NCI-H2196 (cell line): ENCODE measurements around the gene ZFPM1.

Experiments used
- DNase-seq: peaks from one replicate; lab custom pipeline; 2025; ENCODE audit not compliant: unreplicated experiment; lab: John Stamatoyannopoulos, UW

Gene ZFPM1

DNA sequence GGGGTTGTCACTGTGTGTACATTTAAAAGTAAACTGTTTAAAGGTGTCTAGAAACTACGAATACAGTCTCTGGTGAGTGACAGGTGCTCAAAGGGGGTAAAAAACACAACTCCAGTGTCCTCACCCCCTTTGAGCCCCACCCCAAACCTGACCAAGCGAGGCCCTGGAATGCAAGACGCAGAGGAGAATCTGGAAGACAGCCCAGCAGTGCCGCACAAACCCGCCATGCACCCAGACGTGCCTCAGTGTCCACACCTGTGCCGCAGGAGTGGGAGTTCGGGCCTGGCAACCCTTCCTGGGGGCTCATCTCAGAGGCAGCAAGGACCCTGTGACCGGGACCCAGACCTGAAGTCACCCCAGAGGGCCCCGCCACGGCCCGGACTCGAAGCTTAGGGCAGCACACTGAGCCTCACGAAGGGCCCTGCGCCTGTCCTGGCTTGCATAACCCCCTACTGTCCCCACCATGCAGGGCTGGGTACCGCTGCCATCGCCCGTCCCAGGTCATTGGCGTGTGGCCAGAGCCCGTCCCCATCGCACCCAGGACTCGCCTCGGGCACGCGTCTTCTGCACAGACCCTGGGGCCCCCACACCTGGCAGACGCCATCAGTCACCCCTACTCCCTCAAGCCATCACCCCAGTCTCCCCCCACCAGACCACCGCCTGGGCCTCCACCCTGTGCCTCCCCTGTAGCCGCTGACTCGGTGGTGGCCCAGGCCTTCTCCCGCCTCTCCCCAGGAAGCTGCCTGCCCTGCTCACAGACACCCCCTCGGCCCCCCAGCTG lies 84.1 kb downstream of the ZFPM1 start:
- DNase-seq = no peak

DNA sequence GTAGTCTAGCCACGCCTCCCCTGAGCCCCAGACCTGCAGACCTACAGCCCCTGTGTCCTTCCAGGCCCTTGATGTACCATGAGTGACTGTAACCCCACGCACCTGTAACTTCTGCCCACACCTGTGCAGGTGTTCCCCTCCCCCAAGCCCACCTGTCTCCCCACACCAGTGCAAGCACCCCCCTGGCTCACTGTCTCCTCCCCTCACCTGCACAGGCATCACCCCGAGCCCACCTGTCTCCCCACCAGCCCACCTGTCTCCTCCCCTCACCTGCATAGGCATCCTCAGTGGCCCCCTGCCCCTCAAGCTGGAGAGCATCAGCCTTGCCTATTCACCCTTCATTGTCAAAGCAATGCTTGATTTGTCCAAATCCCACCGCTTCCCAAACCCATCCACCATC lies 84.8 kb downstream of the ZFPM1 start:
- DNase-seq = no peak

DNA sequence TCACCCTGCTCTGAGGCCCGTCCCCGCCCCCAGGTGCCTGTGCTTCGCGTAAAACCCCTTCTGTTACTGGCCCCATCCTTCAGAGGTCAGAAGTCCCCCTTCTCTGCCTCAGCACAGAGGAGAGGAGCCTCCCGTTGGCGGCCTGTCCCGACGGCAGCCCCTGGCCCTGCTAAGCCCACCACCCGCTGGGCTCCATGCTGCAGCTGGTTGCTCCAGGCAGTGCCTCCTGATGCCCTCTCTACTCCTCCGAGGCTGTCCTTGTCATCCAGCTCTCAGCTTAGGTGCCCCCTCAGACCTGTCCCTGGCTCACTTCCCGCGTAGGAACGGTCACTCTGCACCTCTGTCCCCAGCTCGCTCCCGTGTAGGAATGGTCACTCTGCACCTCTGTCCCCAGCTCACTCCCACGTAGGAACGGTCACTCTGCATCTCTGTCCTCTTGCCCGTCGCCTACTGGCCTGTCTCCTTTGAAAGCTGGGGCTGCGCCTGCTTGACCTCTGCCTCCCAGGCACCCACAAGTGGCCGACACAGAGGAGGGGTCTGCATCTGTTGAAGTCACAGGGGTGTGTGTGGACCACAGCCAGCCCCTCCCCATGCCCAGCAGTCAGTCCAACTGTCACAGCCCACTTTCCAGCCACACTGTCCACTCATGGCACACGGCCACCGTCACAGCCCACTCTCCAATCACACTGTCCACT lies 85.4 kb downstream of the ZFPM1 start:
- DNase-seq = no peak

DNA sequence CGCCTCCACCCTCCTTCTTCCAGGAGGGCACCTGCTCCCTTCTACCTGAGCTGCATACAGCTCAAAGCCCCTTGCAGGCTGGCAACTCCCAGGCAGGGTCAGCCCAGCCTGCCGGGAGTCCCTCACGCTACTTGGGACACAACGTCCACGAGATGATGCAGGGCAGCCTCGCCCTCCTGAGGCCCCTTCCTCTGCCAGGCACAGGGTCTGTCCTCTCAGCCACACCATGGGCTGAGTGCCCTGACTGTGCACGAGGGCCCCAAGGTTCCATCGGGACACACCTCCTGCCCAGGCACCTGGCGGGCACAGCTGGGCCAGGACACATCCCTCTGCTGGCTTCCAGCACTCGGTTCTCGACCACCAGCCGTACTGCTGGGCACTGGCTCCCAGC lies 86.2 kb downstream of the ZFPM1 start:
- DNase-seq = no peak

DNA sequence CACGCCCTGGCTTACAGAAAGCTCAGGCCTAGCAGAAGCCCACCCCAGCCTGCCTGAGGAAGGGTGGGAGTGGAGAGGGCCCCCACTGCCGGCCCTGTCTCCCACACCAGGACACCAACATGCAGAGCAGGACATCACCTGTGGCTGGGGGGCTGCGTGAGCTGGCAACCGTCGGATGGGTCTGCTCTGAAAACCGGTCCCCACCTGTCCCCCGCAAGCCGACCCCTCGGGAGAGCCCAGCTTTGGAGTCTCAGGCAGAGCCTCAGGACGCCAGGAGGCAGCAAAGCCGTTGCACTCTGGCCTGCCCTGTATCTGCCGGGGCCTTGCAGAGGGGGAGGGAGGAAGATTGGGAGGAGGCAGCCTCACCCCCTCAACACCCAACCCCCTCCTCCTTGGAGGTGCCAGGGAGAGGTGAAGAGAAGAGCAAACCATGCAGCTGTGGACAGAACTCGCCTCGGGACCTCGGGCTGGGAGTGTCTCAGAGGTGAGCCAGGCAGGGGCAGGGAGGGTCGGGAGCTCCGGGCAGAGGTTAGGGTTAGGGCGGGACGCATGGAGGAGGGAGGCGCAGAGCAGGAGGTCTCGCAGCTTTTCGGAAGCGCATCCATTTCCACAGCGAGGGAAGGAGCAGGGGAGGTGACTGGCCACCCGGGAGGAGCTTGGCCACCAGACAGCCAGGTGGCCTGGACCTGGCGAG lies 86.7 kb downstream of the ZFPM1 start:
- DNase-seq = no peak

DNA sequence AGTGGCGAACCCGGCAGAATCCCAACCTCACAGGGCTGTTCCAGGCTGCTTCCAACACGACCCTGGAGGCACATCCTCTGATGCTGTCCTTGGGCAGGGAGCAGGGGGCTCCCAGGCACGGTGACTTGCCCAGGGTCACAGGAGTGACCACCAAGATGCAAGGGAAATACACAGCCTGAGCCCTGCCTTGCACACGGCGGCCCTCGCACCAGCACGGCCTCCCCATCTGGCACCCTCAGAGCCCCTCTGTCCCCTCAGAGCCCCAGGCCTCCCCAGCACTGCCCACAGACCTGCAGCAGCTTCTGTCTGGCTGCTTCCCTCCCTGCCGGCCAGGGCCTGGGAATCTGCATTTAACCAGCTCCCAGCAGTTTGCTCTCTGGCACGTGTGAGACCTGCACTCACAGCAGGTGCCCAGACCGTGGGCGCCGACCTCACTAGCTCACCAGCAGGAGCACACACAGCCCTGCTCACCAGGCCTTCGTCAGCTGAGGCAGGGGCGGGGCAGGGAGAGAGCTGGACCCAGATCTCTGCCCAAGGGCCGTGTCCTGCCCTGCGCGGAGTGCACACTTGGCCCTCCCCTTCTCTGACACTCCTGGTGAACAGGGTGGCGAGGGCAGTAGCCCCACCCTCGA lies 87.4 kb downstream of the ZFPM1 start:
- no peak for DNase-seq

DNA sequence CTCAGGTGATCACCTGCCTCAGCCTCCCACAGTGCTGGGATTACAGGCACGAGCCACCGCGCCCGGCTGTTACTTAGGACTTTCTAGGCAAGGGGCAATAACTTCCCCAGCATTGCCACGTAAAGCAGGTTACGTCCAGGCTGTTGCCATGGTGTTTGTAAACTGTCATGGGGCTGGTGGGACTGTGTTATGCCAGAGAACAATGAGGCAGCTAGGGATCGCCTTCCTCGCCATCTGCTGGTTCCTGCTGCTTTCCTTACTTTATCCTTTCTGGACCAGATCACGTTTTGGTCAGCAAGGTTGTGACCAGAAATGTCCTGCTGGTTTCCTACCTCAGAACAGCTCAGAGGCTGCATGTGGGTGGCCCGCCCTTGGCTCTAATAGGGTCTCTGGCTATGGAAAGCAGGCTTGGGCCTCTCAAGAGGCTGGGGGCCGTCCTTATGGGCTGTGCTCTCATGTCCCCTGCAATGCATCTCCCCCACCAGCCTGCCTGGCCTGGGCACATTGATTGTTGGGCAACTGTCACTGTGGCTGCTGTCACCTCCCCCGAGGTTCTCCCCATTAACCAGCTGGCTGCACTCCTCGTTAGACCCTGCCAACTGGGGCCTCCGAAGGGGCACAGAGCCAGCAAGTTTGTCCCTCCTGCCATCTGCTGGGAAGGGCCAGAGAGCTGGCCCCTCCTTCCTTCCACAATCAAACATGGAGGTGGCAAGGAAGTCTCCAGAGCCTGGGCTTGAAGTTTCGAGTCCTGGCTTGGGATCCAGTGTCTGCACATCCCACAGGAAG lies 88.9 kb downstream of the ZFPM1 start:
- DNase-seq = no peak

DNA sequence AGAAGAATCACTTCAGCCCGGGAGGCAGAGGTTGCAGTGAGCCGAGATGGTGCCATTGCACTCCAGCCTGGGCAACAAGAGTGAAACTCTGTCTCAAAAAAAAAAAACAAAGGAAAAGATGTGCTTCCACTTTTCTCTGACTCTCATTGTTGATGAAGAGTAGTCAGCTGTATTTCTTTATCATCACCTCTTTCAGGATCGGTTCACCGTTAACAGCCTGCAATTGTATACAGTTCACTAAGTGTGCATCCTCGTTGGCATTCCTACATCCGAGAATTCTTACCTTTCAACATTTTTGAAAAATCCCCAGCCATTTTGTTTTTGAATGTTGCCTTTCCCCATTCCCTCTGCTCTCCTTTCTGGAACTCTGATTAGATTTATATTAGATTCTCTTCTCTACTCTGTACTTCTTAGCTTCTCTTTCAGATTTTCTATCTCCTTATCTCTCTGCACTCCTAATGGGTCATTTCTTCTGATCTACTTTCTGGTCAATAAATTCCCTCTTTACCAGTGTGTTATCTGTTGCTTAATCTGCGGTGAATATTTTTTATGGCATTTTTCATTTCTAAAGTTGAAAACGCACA lies 90.2 kb downstream of the ZFPM1 start:
- no peak for DNase-seq

DNA sequence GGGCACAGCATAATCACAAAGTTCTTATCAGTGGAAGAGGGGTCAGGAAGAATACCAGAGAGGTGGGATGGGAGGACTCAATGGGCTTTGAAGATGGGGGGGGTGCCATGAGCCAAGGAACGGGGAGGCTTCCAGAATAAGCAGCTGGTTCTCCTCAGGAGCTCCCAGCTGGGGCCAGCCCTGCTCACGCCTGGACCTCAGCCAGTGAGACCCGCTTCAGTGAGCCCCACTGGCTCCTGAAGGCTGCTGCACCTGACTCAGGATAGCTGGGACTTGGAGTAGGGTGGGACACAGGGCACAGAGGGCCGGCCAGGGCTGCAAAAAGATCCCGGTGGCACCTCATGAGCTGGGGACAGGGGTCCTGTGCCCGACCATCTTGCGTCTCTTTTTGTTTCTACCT lies 92.7 kb downstream of the ZFPM1 start:
- DNase-seq = no peak

DNA sequence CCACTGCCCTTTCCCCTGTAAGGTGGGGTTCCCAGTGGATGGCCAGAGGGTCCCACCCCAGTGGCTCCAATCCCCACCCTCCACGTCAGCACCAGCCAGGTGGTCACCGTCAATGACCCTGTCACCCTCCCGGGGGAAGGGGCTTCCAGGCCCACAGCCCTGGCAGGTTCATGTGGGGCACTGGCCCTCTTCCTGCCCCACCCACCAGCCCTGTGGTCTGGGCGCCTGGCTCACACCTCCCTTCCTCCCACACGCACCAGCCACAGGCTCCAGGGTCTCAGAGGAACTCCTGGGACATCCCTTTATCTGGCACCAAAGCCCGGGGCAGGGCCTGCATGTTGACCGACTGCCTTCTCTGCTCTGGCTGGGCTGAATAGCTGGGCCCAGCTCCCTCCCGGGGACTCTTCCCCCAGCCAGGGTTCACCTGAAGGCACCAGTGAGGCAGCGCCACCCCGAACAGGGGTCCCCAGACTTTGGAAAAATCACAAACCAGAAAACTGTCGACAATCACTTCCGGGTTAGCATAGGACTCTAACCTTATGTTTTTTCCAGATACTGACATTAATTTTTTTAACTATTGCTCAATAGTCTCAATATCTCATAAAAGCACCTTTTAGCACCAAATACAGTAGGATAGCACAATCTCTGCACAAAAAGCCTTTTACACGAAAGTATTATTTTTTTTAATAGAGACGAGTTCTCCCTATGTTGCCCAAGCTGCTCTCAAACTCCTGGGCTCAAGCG lies 95.2 kb downstream of the ZFPM1 start:
- DNase-seq = no peak

DNA sequence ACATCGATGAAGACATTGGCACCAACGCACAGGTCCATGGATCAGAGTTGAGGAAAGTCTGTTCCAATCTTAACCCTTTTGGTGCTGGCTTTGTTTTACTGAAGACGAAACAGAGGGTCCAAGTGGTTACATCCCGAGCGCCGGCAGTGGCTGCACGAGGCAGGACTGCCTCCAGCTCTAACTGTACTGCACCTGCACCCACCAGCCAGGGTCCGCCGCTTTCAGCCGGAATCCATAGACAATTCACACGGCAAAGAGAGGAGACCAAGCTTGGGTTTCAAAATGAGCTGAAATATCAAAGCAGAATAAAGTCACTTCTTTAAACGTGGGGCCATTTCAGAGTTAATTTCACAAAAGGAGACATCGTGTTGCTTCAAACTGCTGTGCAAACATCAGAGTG lies 95.9 kb downstream of the ZFPM1 start:
- no peak for DNase-seq

DNA sequence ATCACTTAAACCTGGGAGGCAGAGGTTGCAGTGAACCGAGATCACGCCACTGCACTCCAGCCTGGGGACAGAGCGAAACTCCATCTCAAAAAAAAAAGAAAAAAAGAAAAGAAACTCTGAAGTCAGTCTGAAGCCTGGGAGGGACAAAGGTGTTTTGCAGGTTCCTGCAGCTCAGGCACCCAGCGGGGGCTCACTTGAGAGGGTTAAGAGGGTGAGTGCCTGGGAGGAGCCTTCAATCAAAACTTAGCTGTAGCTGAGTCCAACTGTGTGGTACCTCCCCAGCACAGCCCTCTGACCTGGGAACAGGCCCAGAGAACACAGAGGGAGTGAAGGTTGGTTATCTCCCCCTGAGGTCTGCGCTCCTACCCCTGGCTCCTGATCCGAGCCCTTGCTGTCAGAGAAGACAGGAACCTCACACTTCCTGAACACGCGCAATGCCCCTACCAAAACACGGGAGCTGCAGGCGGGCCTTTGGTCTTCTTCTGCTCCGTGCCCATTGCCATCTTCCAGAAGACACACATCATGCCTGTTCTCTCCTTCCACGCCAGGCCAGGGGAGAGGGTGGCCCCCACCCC lies 96.7 kb downstream of the ZFPM1 start:
- no peak for DNase-seq

DNA sequence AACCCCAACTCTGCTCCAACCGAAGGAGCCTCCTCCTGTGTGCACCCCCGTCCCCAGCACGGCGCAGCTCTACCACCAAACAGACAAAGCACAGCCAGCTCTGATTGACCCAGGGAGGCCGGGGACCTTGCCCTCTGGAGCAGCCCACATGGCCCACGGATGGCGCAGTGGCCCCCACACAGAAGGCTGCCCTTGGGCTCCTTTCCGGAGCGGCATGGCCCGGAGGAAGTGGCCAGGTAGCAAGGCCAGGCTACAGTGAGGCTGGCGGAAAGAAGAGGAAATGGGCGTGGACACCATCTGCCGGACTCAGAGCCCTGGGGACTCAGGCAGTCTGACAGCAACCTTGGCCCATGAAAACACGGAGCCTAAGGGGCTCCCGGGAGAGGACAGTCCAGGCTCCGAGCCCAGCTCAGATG lies 97.2 kb downstream of the ZFPM1 start:
- DNase-seq = no peak

DNA sequence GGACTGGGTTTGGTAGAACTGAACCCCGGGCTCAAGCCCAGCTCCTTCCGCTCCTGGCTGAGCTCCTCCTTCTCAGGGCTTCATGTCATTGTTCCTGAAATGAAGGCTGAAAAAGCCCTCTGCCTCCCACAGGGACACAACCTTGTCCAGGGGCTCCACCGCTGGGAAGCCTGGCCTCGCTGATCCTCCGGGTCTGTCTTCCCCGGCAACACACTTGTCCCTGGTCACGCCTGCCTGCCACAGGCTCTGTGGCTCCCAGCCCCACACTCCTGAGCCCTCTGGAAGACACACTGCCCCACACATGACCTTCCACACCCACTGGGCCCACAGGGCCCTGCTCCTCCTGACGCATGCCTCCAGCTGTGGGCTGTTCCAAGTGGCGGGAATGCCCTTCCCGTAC lies 99.1 kb downstream of the ZFPM1 start:
- DNase-seq = no peak

DNA sequence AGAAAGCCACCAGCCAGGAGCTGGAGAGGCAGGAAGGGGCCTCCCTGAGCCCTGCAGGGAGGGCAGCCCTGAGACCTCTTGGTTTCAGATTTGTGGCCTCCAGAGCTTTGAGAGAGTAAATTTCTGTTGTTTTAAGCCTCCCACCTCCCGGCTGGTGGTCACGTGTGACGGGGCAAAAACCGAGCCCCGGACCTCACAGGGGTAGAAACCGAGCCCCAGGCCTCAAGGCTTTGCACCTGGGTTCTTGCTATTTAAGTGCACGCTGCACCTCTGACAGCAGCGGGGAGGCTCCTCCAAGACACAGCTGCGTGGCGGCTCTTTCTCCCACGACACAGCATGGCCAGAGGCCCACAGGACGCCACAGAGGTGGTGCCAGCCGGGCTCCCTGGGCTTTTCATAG lies 99.7 kb downstream of the ZFPM1 start:
- DNase-seq = no peak

DNA sequence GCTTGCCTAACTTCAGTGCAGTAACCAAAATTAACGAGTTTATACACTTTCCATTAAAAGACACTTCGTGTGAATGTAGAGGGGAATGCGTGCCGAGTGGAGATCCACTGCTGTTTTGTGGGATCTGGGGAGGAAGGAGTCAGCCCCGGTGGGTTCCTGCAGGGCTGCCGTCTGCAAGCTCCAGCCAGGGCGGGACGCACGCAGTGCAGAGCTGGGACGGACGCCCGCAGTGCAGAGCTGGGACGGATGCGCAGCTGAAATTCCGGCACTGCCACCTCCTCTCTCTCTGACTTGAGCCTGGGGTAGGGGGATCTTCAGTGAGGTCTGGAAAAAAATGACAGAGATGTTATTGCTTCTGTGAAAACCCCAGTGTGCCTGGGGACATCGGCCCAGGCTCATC lies 100.7 kb downstream of the ZFPM1 start:
- no peak for DNase-seq

DNA sequence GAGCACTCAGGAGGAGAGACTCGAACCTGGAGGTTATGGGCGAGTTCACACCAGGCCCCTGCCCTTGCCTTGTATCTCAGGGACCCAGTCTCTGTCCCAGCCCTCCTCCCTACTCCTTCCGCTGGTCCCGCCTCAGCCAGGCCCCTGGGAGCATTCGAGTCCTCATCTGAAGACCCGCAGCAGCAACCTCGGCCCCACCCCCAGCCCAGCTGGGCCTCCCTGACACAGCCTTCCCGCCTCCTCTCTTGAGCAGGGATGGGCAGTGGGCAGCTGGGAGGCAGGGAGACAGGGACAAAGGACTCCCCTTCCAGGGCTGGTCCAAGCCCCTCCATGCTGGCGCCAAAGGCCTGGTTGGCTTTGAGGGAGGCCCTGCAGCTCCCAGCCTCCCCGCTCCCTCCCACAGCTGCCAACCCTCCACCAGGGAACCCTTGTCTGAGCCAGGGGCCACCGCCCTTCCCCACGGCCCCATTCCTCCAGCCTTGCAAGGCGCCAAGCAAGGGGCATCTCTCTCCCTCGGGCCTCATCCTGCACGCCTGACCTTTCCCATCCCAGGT lies 101.7 kb downstream of the ZFPM1 start:
- DNase-seq = no peak

DNA sequence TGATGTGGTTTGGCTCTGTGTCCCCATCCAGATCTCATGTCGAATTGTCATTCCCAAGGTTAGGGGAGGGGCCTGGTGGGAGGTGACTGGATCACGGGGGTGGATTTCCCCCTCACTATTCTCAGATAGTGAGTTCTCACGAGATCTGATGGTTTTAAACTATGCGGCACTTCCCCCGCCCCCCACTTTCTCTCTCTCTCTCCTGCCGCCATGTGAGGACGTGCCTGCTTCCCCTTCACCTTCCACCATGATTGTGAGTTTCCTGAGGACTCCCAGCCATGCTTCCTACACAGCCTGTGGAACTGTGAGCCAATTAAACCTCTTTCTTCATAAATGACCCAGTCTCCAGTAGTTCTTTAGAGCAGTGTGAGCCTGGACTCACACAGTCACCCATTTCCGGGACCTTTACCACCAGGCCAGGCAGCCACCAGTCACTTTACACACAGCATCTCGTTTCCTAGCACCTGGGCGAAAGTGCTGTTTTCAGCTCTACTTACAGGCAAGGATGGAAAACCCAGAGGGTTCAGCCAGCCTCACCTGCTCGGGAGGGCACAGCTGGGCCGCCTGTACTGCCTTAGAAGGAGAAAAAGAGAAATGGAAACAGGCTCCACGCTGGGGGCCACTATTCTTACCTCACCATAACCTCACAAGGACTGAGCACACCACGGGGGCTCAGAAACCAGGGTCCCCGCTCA lies 103.4 kb downstream of the ZFPM1 start:
- DNase-seq = no peak
